MCF 10A (cell line): ENCODE results near the gene TSEN54. TPM values are rescaled to one million over a fixed set of nuclear protein-coding genes. Genes with fewer than 3 reads are reported as not detected.

Source experiments
- BruUV-seq: library from RNA; stranded (reverse); fragments of 400-500 nt; replicated peaks from 2 replicates; lab custom pipeline; 2021; lab: Mats Ljungman, UMichigan
- CTCF ChIA-PET: fragments of 300-600 bp; sonication (Branson Sonifier 250); formaldehyde crosslinking; extraction: SDS; loops from one replicate; lab custom pipeline; 2021; ENCODE audit warnings: antibody characterized with exemption, inconsistent platforms; lab: Yijun Ruan, JAX
- POLR2A ChIA-PET: fragments of 300-600, 350-650 bp; sonication (Branson Sonifier 250); formaldehyde crosslinking; extraction: SDS; loops from one replicate; lab custom pipeline; 2020; ENCODE audit warnings: antibody characterized with exemption, inconsistent platforms; lab: Yijun Ruan, JAX
- DNase-seq: peaks from one replicate; pipeline ENCODE4 v3.0.0-alpha.2; 2018; ENCODE audit not compliant: unreplicated experiment
- H3K27ac Mint-ChIP-seq: one replicate; pipeline ENCODE4 v1.8.0; 2022; ENCODE audit warnings: mild to moderate bottlenecking, low read depth, mixed read lengths; ENCODE audit not compliant: unreplicated experiment
- H3K27me3 Mint-ChIP-seq: one replicate; pipeline ENCODE4 v1.8.0; 2022; ENCODE audit warnings: mixed read lengths; ENCODE audit not compliant: insufficient read depth, unreplicated experiment
- H3K36me3 Mint-ChIP-seq: one replicate; pipeline ENCODE4 v1.8.0; 2022; ENCODE audit warnings: mild to moderate bottlenecking, moderate library complexity, mixed read lengths; ENCODE audit not compliant: insufficient read depth, unreplicated experiment
- H3K4me1 Mint-ChIP-seq: one replicate; pipeline ENCODE4 v1.8.0; 2022; ENCODE audit warnings: mixed read lengths; ENCODE audit not compliant: insufficient read depth, unreplicated experiment
- H3K4me3 Mint-ChIP-seq: one replicate; pipeline ENCODE4 v1.8.0; 2022; ENCODE audit warnings: mild to moderate bottlenecking, moderate library complexity, mixed read lengths; ENCODE audit not compliant: unreplicated experiment
- H3K9me3 Mint-ChIP-seq: one replicate; pipeline ENCODE4 v1.8.0; 2022; ENCODE audit warnings: mixed read lengths; ENCODE audit not compliant: unreplicated experiment
- CTCF ChIP-seq: fragments of 200-600 bp; IDR thresholded peaks from one replicate; pipeline ENCODE4 v1.8.0; 2022; ENCODE audit warnings: antibody characterized with exemption, mild to moderate bottlenecking; ENCODE audit not compliant: unreplicated experiment
- intact Hi-C: fragments of 100-400 bp; cut with micrococcal nuclease; formaldehyde crosslinking; loops from 2 replicates; pipeline ENCODE4 v1.14.1; 2022
- total RNA-seq: library from RNA; stranded (reverse); gene quantifications from 2 replicates; pipeline ENCODE4 v1.2.3, GENCODE V29; 2022

TSEN54 gene
- total RNA-seq, 1 experiment from 2014 or later = 13.3 TPM

- no peaks in the 10 kb centered on the region for H3K36me3 Mint-ChIP-seq
- TF ChIP-seq CTCF = no peak
- H3K9me3 Mint-ChIP-seq = no peaks in the 10 kb centered on the region
- TSS peak; percentile 25 for BruUV-seq
- intact Hi-C loops = no loop called here
- no peak for DNase-seq
- no peaks in the 10 kb centered on the region for H3K27me3 Mint-ChIP-seq
- peak overlapping the region; percentile 90 for H3K27ac Mint-ChIP-seq
- ChIA-PET CTCF (interaction anchor here (0.6 to 1.2 kb wide), 3 partner anchors 13 to 126 kb away, joined by 3 to 5 read pairs (median 3); no protein-coding TSS in a partner anchor), POLR2A (interaction anchor here (0.7 to 2.4 kb wide), 6 partner anchors 15 to 324 kb away, joined by 3 to 6 read pairs (median 4); partner anchors contain the start of genes GGA3, MRPS7, TSEN54 and WBP2)
- H3K4me3 Mint-ChIP-seq = no peak overlapping the region
- peaks cover 19% of the 10 kb centered on the region for H3K4me1 Mint-ChIP-seq
Observed at GRCh38 chr17:75530837-75531720, 14.8 kb downstream of the TSEN54 start.

GRCh38 chr17:75531721-75532072, 15.4 kb downstream of the TSEN54 start:
- Mint-ChIP-seq H3K27me3 (no peaks in the 10 kb centered on the region), H3K27ac (peak overlapping the region; percentile 90), H3K36me3 (no peaks in the 10 kb centered on the region), H3K9me3 (no peaks in the 10 kb centered on the region), H3K4me3 (no peak overlapping the region), H3K4me1 (peaks cover 13% of the 10 kb centered on the region)
- CTCF ChIA-PET = interaction anchor here (0.6 kb wide), 3 partner anchors 15 to 125 kb away, joined by 3 read pairs; no protein-coding TSS in a partner anchor
- no peak for TF ChIP-seq CTCF
- DNase-seq = peak; percentile 47
- POLR2A ChIA-PET = interaction anchor here (0.7 to 2.4 kb wide), 7 partner anchors 15 to 353 kb away, joined by 3 to 6 read pairs (median 4); partner anchors contain the start of genes GGA3, MRPS7, TSEN54 and WBP2
- BruUV-seq = no TSS peak
- intact Hi-C loops = no loop called here

GRCh38 chr17:75535119-75535537, 18.8 kb downstream of the TSEN54 start:
- Mint-ChIP-seq H3K9me3 (no peaks in the 10 kb centered on the region), H3K36me3 (no peaks in the 10 kb centered on the region), H3K27ac (no peak overlapping the region), H3K4me1 (peaks cover 11% of the 10 kb centered on the region), H3K4me3 (no peak overlapping the region), H3K27me3 (no peaks in the 10 kb centered on the region)
- POLR2A ChIA-PET = interaction anchor here (0.9 to 1.1 kb wide), 2 partner anchors 9 to 14 kb away, joined by 4 read pairs; no protein-coding TSS in a partner anchor
- intact Hi-C loops = no loop called here
- no TSS peak for BruUV-seq
- no peak for TF ChIP-seq CTCF
- DNase-seq = no peak
- CTCF ChIA-PET = interaction anchor here (0.6 to 1.1 kb wide), 2 partner anchors 10 to 666 kb away, joined by 3 read pairs; no protein-coding TSS in a partner anchor

GRCh38 chr17:75535871-75536270, 19.5 kb downstream of the TSEN54 start:
- no peak overlapping the region for H3K27ac Mint-ChIP-seq
- peaks cover 11% of the 10 kb centered on the region for H3K4me1 Mint-ChIP-seq
- no peak for TF ChIP-seq CTCF
- no peak for DNase-seq
- intact Hi-C loops = no loop called here
- no peaks in the 10 kb centered on the region for H3K36me3 Mint-ChIP-seq
- BruUV-seq = no TSS peak
- ChIA-PET POLR2A (interaction anchor here (0.9 to 1.1 kb wide), 2 partner anchors 9 to 13 kb away, joined by 4 read pairs; no protein-coding TSS in a partner anchor), CTCF (interaction anchor here (0.6 to 1.1 kb wide), 2 partner anchors 9 to 666 kb away, joined by 3 read pairs; no protein-coding TSS in a partner anchor)
- H3K4me3 Mint-ChIP-seq = no peak overlapping the region
- H3K9me3 Mint-ChIP-seq = no peaks in the 10 kb centered on the region
- H3K27me3 Mint-ChIP-seq = no peaks in the 10 kb centered on the region
